ENCODE measurements around the gene ZNF195.
"Not testable (repeated sequence)": the region's sequence is repeated elsewhere in the genome, so short reads cannot be mapped to it uniquely, and the experiment has no call there.

ZNF195 gene

GRCh38 chr11:3324724-3325123 lies 54.2 kb downstream of the ZNF195 start:
- not testable (repeated sequence) for H3F3A ChIP-seq (ENCODE audit: insufficient read depth, low read length); H4K20me1 ChIP-seq (ENCODE audit: insufficient read depth, low read length); H3K79me2 ChIP-seq (ENCODE audit: low read length); H3K4me2 ChIP-seq (ENCODE audit: low read depth, low read length); H3K4me1 ChIP-seq (ENCODE audit: low read length); H3K27me3 ChIP-seq (replicated peaks; ENCODE audit: insufficient read depth, low read length); H3K9me3 ChIP-seq (replicated peaks; ENCODE audit: insufficient read depth, low read length); H3K9me2 ChIP-seq (replicated peaks; ENCODE audit: insufficient read depth, low read length); H3K27ac ChIP-seq (ENCODE audit: low read length); H3K9ac ChIP-seq (ENCODE audit: low read length); H3K36me3 ChIP-seq (replicated peaks; ENCODE audit: insufficient read depth, low read length); H3K4me3 ChIP-seq (ENCODE audit: low read length); H2AFZ ChIP-seq (ENCODE audit: low read length); DNase-seq
